Hematopoietic multipotent progenitor cell treated with erythropoietin and hydrocortisone succinate and interleukin-3 and kit ligand, for 15 days (in vitro differentiated cells): ENCODE results near the gene C14orf180.
"Not testable (repeated sequence)": the region's sequence is repeated elsewhere in the genome, so short reads cannot be mapped to it uniquely, and the experiment has no call there.

Experiments
- DNase-seq: peaks from one replicate; pipeline ENCODE4 v3.0.0-alpha.2; 2015; ENCODE audit warnings: low spot score

C14orf180 gene

GRCh38 chr14:104614126-104614812, 34.7 kb downstream of the C14orf180 start:
- DNase-seq = no peak

GRCh38 chr14:104624939-104625338, 45.4 kb downstream of the C14orf180 start:
- no peak for DNase-seq

GRCh38 chr14:104632781-104633180, 53.2 kb downstream of the C14orf180 start:
- DNase-seq = no peak

- no peak for DNase-seq
Measured at GRCh38 chr14:104633276-104634137, 53.9 kb downstream of the C14orf180 start.

GRCh38 chr14:104634138-104634760, 54.7 kb downstream of the C14orf180 start:
- DNase-seq = no peak

GRCh38 chr14:104634886-104635570, 55.5 kb downstream of the C14orf180 start:
- no peak for DNase-seq

- no peak for DNase-seq
Measured at GRCh38 chr14:104635717-104636116, 56.2 kb downstream of the C14orf180 start.

GRCh38 chr14:104636131-104636530, 56.6 kb downstream of the C14orf180 start:
- DNase-seq = no peak

GRCh38 chr14:104636846-104637545, 57.4 kb downstream of the C14orf180 start:
- DNase-seq = not testable (repeated sequence)

GRCh38 chr14:104637546-104638003, 58.0 kb downstream of the C14orf180 start:
- no peak for DNase-seq

GRCh38 chr14:104638190-104638589, 58.6 kb downstream of the C14orf180 start:
- DNase-seq = no peak

- no peak for DNase-seq
Measured at GRCh38 chr14:104638927-104639450, 59.4 kb downstream of the C14orf180 start.

GRCh38 chr14:104639471-104639870, 59.9 kb downstream of the C14orf180 start:
- DNase-seq = no peak
